Islet precursor cell (in vitro differentiated cells): ENCODE data around the gene KCNK10.
"Not testable (repeated sequence)": the region's sequence is repeated elsewhere in the genome, so short reads cannot be mapped to it uniquely, and the experiment has no call there.

Experiments
- DNase-seq: peaks from one replicate; pipeline ENCODE4 v3.0.0-alpha.2; 2018

KCNK10 gene

DNA sequence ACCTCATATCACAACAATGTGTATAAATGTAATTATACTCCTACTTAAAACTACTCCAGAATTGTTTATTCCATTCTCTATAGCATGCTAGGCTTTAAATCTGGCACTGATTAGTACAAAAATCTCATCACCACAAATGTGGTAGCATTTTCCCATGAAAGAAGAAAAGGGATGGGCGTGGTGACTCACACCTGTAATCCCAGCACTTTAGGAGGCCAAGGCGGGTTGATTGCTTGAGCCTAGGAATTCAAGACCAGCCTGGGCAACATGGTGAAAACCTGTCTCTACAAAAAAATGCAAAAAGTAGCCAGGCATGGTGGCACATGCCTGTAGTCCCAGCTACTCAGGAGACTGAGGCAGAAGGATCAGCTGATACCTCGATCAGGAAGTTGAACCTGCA is 61.8 kb downstream of the KCNK10 start:
- DNase-seq, result not testable (repeated sequence)

DNA sequence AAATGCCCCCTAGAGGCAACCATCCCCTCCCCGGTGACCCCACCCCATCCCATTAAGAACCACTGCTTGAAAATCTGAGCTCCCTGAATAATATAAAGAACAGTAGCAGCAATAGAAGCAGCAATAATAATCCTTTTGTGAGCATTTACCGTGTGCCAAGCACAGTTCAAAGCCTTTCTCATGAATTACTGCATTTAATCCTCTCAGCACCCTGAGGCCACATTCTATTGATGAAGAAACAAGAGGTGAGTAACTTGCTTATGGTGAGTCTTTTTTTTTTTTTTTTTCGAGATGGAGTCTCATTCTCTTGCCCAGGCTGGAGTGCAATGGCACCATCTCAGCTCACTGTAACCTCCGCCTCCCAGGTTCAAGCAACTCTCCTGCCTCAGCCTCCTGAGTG is 65.0 kb downstream of the KCNK10 start:
- DNase-seq, result no peak

DNA sequence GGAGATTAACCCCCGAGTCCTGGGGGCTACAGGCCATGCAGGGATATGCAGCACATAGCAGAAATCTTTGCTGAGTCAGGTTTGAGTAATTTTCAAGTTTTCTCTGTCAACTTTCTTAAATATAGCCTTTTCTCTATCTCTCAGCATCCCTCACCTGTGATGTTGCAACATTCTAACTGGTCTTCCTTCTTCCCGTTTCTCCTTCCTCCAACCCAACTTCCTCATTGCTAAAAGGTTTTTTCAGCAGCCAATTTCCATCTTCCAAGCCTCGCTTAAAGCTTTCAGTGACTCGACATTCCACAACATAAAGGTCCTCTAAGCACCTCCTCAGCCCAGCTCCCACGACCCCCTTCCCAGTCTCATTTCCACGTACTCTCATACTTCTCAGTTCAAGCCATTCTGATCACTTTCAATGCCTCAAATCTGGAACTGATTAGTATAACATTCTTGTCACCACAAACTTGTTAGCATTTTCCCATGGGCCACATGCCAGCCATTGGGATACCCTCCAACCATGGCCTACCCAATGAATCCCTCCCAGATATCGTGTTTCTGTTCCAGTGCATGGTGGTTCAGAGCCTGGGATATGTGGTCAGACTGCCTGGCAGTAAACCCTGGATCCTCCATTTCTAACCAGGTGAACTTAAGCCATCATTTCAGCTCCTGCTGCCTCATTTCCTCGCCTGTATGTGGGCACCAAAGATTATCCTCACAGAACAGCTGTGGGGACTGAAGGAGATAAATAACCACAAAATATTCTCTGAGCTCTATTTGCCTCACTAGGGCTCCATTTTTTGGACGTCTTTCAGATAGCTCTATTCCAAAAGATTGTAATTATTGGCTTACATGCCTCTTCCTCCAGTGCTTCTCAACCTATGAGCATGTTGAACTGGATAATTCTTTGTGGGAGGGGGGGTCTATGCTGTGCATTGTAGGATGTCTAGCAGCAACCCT is 65.8 kb downstream of the KCNK10 start:
- DNase-seq, result no peak

DNA sequence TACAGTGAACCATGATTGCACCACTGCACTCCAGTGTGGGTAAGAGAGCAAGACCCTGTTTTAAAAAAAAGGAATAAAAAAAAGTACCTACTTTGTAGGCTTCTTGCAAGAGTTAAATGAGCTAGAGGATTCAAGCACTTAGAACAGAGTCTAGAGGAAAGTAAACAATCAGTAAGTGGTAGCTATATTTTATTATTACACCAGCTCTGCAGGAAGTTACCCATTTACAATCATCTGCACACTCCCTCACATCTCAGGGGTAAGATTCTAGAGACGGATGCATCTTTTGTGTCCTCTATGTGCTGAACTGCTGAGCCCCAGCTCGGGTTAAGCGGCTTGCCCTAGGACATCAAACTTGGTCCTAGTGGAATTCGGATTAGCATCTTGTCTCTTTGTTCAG is 67.3 kb downstream of the KCNK10 start:
- DNase-seq, result no peak

DNA sequence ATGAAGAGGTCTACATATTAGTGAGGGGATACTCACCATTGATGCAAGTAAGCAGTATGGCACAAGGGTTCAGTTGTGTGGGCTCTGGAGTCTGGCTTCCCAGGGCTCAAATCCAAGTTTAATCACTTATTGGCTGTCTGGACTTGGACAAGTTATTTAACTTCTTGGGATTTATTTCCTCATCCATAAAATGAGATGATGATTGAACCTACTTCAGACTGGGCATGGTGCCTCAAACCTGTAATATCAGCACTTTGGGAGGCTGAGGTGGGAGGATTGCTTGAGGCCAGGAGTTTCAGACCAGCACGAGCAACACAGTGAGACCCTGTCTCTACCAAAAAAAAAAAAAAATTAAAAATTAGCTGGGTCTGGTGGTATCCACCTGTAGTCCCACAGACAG is 67.9 kb downstream of the KCNK10 start:
- no peak for DNase-seq

DNA sequence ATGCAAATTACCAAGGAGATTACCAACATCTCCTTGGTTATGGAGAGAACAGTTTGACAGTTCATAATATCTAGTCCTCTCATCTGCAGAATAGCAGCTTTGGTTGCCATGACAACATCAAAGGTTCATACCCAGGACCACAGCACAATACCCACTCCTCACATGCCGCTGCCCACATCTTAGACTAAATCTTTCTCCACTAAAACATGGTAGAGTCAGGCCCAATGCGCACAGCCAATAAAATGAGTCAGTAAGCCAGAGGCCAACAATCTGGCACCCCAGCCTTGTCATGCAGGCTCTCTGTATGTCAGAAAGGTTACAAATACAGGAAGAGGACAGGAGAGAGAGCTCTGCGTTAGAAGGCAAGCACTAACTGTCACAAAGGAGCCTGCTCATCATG is 70.6 kb downstream of the KCNK10 start:
- no peak for DNase-seq

DNA sequence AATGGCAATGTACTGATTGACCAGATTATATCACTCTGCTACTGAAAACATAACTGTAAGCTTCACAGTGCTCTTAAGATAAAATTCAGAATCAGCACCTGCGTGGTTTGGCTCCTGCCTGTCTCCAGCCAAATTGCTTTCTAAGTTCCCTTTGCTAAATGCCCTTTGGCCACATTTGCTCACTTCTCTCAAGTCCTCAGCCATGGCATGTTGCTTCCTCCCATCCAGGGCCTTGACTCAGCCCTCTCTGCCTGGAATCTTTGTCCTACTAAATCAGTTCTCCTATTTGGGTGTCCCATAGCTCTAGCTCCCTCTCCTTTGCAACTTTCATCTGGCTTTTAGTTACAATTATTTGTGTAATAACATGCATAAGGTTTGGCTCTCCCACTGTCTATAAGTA is 71.4 kb downstream of the KCNK10 start:
- DNase-seq, result no peak

DNA sequence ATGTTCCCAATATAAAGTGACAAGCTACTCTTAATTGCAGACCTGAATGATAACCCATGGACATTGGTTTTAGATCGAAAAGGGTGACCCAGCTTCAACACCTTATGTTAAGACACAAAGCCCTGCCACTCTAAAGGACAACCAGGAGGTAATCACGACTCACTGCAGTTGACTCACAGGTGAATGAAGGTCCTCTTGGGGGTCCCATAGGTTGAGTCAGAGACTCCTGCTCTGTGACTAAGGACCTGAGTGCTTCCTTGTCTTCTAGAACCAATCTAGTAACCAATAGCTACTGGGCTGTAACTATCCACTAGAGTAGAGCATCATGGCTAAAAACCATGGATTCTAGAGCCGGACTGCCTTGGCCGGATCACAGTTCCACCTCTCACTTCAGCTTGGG is 73.8 kb downstream of the KCNK10 start:
- DNase-seq, result no peak

DNA sequence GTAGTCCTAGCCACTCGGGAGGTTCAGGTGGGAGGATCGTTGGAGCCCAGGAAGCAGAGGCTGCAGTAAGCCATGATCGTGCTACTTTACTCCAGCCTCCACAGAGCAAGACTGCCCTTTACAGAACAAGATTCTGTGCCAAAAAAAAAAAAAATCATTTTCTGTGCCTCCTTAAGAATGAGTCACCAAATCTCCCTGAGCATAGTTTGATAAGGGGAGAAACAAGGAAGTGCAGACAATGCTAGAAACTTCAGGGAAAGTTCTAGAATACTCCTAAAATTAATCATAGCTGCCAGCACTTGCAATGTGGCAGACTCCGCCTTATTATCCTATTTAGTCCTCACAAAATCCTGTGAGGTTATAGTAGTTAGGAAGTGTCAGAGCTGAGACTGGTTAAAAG is 74.5 kb downstream of the KCNK10 start:
- DNase-seq, result no peak

DNA sequence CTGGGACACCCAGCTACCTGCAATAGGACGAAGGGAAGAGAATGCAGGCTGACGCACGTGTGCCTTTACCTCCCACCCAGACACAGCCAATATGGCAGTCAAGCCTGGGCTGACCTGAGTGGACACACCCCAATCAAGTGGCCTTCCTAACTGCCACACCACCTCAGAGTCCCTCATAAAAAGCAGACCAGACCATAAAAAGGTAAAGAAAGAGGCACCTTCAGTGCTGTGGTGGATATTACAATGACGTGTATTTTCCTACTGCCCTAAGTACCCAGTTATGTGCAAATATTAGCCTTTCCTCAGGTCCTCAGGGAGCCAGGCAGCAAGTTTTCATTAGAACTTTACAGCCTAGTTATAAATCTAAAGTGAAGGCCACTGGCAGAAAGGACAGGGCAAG is 75.8 kb downstream of the KCNK10 start:
- no peak for DNase-seq

DNA sequence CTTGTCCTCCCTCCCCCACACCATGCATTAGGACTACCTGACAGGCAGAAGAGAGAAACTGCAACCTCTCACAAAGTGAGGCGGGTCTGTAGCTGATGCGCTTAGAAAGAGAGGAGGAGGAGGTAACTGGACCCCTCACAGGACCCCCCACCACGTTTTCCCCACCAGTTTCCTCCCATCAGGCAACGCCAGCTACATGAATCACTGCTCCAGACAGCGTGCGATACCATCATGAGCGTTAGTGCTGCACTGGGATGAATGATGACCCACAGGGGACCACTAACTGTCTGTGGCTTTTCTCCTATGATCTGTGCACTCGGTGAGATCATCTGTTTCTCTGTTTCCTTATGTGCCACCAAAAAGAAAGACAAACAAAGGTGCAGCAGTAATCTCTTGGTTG is 77.7 kb downstream of the KCNK10 start:
- peak; percentile 68 for DNase-seq

DNA sequence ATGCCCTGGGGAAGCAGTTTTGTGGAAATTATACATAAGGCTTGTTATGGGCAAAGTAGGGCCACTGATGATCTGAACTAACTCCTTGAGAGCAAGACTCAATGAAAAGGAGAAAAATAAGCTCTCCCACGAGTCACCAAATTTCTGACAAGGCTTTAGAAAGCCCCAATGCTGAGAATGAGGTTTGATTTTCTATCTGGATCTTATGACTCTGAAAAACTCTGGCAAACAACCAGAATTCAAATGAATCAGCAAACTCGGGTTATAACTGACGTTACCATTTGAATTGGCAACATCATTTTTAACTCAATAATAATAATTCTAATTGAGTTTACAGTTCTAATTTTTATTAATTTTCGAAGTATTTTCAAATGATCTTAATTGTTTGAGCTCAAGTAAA is 79.1 kb downstream of the KCNK10 start:
- no peak for DNase-seq

DNA sequence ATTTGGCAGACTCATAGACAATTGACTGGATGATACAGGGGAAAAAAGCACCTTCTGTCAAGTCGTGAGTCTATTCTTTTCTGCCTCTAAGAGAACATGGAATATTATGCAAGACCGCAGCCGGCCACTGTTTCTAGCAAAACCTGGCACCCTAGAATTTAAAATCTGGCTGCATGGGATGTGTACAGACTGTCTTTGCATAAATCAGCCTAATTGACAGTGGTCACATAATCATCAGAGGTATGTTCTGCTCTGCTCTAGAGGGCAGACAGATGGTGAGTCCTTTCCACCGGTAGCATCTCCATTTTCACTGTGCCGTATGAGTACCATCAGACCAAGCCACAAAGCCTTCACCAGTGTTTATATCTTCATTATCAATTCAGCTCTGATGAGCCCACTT is 80.6 kb downstream of the KCNK10 start:
- no peak for DNase-seq

DNA sequence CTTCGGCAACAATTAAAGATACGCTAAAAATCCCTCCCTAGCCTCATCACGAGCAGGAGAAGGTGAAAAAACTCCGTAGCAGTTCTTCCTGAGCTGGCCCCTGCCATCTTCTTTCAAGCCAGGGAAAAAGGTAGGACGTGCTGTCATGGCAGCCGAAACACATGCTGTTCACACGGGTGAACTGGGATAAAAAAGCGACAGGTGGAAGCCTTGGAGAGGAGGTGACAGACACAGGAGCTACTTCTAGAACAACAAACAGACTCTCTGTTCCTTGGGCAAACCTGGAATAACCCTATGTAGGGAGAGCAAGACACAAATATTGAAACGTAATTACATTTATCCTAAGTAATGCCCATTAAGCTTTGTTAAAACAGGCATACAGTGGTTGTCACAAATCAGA is 81.3 kb downstream of the KCNK10 start:
- DNase-seq, result no peak

DNA sequence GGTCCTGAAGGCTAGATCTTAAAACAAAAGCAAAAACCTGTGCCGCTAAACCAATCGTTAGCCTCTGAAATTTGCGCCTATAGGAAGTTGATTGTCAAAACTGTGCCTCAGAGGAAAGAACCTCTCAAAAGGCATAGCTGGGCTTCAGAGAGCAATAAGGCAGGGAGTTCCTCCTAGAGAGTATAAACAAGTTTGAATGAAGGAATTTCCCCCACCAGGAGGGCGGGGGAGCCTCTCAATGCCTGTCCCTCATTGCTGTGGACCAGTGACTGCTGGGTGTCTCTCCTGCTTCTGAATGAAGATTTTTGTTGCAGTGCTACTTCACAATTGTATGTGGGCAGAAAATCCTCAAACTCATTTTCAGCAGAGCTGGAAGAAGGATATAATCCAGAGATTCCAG is 88.6 kb downstream of the KCNK10 start:
- DNase-seq, result no peak

DNA sequence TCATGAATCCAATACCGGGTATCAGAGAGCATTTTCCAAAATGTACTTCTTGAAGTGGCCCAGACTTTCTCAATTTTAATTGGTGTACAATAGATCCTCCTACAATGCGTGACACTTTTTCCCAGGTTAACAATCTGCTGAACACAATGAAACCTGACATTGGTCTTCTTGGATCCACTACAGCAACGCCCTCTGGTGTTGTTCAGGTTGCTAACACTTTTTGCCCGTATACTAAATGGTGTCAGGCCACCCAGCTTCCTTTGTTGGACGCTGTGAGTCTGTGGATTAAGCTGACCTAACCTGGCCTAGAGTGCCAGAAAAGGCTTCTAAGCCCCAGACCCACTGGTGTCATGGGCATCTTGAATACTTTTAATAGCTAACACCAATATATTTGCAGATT is 89.2 kb downstream of the KCNK10 start:
- DNase-seq, result peak; percentile 57

DNA sequence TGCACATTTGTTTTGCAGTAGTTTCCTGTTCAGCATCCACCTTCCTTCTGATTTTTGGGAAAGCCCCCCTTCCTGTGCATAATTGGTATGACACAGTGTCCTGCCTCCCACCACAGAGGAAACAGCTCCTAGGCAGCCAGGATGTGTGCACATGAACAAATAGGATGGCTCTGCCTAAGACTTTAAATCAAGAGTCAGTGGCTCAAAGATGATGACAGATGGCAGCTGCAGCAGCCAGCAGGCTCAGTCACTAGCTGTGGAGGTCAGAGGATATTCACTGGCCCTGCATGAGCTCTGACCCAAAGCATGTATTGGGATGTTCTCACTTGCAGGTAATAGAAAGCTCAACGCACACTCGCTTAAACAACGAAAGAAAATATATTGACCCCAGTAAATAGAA is 90.3 kb downstream of the KCNK10 start:
- no peak for DNase-seq

DNA sequence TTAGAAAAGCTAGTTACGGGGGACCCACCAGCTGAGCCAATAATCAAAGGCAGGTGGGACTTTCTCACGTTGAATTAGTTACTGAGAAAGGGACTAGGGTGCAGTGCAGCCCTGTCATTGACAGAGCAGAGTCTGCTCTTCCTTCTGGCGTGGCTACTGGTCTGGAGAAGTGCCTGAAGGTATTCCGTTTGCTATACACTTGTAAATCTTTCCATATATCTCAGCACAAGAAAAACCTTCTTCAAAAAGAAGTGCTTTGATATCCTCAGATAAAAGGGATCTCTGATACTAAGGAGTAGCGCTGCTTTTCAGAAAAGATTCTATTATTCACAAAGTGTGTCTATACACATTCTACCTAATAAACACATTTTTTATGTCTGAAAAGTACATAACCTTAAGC is 91.5 kb downstream of the KCNK10 start:
- no peak for DNase-seq

DNA sequence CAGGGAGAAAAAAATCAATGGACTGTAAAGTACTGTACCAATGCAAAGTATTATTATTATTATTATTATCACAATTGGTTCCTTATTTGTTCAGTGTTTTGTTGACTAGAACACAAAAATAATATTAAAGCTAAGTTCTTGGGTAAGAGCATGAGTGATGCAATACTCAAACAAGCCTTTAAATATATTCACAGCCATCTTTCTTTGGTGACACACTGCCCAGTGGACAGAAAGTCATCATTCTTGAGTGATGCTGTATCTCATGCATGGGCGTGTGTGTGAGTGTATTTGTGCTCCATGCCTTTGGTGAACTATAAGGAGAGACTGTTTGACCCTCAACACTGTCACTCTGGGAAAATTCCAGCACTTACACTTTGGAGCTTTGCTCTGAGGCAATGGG is 93.6 kb downstream of the KCNK10 start:
- DNase-seq, result no peak

DNA sequence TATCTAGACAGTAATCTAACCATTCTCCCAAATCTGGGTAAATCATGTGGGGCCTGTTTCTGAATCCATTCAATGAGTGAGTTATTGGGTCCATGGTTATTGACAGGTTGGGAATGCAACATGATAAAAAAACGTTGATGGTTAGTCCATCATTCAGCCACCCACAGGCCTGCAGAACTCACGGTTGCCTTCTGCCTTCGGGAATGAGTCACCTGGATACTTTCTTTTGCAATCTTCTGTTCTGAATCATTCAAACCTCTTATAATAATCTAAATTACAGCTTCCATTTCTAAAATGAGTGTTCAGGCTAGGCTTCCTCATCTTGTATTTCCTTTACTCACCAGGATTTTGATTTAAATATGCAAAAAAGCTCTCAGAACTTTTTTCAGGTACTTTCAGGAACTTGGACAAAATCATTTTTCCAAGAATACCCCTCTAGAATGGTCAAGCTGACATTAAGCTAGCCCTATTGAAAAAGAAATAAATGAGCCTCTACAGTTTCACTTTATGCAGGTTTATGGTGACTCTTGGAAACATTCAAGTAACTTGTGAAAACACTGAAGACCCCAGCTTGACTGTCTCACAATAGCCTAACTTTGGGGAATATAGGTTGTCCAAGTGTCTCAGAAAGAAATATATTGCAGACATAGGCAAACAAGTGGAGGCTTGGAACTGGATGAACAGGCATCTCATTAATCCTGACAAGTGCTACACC is 94.4 kb downstream of the KCNK10 start:
- DNase-seq, result no peak

DNA sequence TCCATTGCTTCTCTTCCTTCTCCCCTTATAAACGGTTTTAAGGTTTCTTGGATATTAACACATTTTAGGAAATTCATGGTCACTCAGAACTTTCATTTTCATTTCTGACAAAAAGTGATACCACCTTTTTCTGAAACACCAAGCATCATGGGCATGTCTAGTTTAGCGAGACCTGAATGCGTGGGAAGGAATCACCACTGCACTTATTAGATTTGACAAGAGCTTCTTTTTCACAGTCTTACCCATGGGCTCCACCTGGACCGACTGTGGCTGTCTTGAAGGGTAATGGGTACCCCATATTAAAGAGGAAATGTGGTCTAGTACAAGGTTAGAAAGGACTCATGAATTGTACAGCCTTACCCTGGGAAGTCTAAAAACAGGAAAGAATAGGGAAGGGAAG is 95.4 kb downstream of the KCNK10 start:
- DNase-seq, result no peak

DNA sequence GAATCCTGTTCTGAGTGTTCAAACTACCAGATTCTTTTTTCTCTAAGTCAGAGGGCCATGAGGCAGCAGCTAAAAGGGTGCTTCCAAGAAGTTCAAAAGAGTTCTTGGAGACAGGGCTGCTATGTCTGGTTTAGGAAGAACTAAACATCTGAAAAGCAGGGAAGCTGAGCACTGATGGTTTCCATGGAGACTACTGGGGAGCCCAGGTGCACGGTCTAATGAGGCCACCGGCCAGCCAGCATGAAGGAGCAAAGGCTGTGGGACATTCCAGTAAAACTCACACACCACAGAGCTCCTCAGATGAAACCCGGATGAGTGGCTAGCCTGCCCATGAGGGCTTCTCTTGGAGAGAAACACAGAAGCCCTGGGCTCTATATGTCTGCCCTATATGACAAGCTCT is 97.3 kb downstream of the KCNK10 start:
- no peak for DNase-seq

DNA sequence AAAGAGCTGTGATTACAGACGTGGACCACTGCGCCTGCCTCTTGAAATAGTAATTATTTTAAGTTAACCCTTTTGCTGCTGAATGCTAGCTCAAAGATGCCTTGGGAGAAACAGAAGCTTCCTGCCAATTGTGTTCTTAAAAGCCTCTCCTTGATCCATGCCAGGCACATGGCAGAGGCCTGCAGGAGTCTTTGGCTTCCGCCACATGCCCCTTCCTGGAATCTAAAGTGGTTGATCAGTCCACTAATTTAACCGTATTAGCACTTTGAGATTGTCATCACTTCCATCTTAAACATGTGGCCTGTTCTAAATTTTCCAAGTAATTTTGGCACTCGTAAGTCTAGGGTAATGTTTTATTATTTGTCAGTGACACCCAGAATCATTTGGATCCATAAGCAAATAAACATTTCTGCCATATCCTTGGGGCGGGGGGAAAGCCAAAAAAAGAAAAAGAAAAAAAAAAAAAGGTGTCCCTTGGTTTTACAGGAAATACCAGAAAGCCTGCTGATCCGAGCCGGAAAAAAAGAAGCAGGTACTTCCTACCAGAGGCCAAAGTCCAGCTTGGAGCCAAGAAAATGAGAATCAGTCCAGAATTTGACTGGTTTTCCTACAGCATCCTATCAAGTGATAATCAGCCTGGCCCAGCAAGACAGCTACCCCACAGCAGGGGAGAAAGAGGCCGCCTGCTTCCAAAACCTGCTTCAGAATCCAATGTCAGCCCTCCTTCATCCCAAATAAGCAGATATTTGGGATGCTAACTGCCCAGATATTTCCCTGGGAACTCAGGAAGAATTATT is 104.8 kb downstream of the KCNK10 start:
- no peak for DNase-seq

DNA sequence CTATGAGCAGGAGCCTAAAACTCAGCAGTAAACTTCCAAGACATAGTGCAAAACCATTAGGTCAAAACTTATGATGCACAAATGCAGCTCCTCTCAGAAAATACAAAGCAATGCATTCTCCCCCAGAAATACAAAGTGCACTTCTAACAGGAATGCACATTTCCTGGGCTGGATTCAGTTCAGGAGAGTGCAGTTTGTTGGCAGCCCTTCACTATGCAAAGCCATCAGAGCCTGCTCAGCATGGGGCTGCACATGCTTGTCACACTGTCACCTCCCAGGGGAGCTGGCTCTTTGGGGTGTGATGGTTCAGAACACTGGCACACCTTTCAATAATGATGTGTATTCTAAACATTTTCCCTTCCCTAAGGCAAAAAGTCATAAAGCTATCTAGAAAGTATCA is 110.4 kb downstream of the KCNK10 start:
- DNase-seq, result no peak
